Left lung (tissue), 14 donors: ENCODE measurements around the gene OR7D2. TPM values are rescaled to one million over a fixed set of nuclear protein-coding genes. Genes with fewer than 3 reads are reported as not detected.

Experiments
- ATAC-seq: fragments of 200-7000 bp; cut with Tn5 transposase; one replicate; pipeline ENCODE4 v1.9.1; 2020; ENCODE audit warnings: moderate library complexity
- DNase-seq, 4 donors: peaks; one replicate each; pipeline ENCODE4 v3.0.0-alpha.2; 2013 to 2020
- H3K27ac ChIP-seq, 2 donors: fragments of 200-600 bp; sonication (generic) in 1 of 2; one replicate each; pipeline versions ENCODE4 v1.5.0 to v1.8.0; 2020 to 2021
- H3K27me3 ChIP-seq, 2 donors: fragments of 200-600 bp; sonication (generic) in 1 of 2; one replicate each; pipeline versions ENCODE4 v1.5.0 to v1.8.0; 2020 to 2021
- H3K36me3 ChIP-seq, 2 donors: fragments of 200-600 bp; sonication (generic) in 1 of 2; one replicate each; pipeline versions ENCODE4 v1.5.0 to v1.8.0; 2020 to 2021
- H3K4me1 ChIP-seq, 2 donors: fragments of 200-600 bp; one replicate each; pipeline ENCODE4 v1.8.0; 2021
- H3K4me3 ChIP-seq, 2 donors: fragments of 200-600 bp; sonication (generic) in 1 of 2; one replicate each; pipeline versions ENCODE4 v1.5.0 to v1.8.0; 2020 to 2021; ENCODE audit warnings: mild to moderate bottlenecking in 1 of 2
- H3K9me3 ChIP-seq, 2 donors: fragments of 200-600 bp; sonication (generic) in 1 of 2; one replicate each; pipeline versions ENCODE4 v1.5.0 to v1.8.0; 2020 to 2021
- intact Hi-C, 2 donors: fragments of 100-400 bp; cut with DNase I; formaldehyde crosslinking; loops; one replicate each; pipeline versions ENCODE4 v1.11.2 to v1.14.2; 2022
- long read RNA-seq, 12 donors: library from polyadenylated mRNA in 2 of 12; unstranded in 2 of 12; transcript quantifications; one replicate each; pipeline ENCODE4 v2.0.0 and lab custom pipeline, GENCODE V29; 2019 to 2026
- polyA plus RNA-seq, 6 donors: library from polyadenylated mRNA; unstranded; fragments of 120-200 nt; gene quantifications; one replicate each; pipeline ENCODE4 v1.2.1, GENCODE V29; 2013; ENCODE audit not compliant: insufficient read length in 6 of 6
- total RNA-seq, 2 donors: library from RNA; stranded (reverse); fragmentation: NEBNext Ultra II Directional; extraction: Animal tissue kit (Norgen Biotek cat#: 25700); gene quantifications; one replicate each; pipeline ENCODE4 v1.2.1, GENCODE V29; 2021
- TF ChIP-seq, protein P1 (sequence below), 2 donors: fragments of 200-600 bp; sonication (generic) in 1 of 2; IDR thresholded peaks; one replicate each; pipeline versions ENCODE4 v1.5.0 to v1.8.0; 2021; ENCODE audit warnings: antibody characterized with exemption in 2 of 2
- donor health status: DM: no; HTN: yes; CAD: no.
- donor health status: DM: no; HTN: no; CAD: no.

The OR7D2 gene
- under 1 TPM in 1 of 2 donors, not detected in 1; 0.10 TPM for total RNA-seq
- 1 to 10 TPM in 1 of 6 donors, under 1 TPM in 5; 0.10 to 2.0 (median 0.15) TPM for polyA plus RNA-seq
- long read RNA-seq, donor 1, result 0 reads
- long read RNA-seq, donor 2, result 0 reads
- long read RNA-seq, donor 3, result 0 reads
- long read RNA-seq, donor 4, result 0 reads
- long read RNA-seq, donor 5, result 0 reads
- long read RNA-seq, donor 6, result 0 reads
- long read RNA-seq, donor 7, result 0 reads
- long read RNA-seq, donor 8, result 0 reads
- long read RNA-seq, donor 9, result 0 reads
- long read RNA-seq, donor 10, result 0 reads
- long read RNA-seq, donor 11, result 0 reads
- long read RNA-seq, donor 12, transcript OR7D2-201 (1 exons, 3,224 nt), result major isoform, 5 of 5 reads
- long read RNA-seq, donor 12, partial matches to known transcripts, result 0 of 5 reads
- long read RNA-seq, donor 12, other reads (novel, unspliced or antisense), result 0 of 5 reads

GRCh38 chr19:9178901-9179300, at the start of gene OR7D2:
Gene OR7D2, plus strand, starts transcription at chr19:9178979. Its CDS starts 6,803 bp downstream, at chr19:9185782.
- H3K4me1 ChIP-seq, result no peaks in the 10 kb centered on the region
- intact Hi-C loops, result no loop called here
- no peaks in the 10 kb centered on the region for H3K36me3 ChIP-seq
- TF ChIP-seq, protein P1, sequence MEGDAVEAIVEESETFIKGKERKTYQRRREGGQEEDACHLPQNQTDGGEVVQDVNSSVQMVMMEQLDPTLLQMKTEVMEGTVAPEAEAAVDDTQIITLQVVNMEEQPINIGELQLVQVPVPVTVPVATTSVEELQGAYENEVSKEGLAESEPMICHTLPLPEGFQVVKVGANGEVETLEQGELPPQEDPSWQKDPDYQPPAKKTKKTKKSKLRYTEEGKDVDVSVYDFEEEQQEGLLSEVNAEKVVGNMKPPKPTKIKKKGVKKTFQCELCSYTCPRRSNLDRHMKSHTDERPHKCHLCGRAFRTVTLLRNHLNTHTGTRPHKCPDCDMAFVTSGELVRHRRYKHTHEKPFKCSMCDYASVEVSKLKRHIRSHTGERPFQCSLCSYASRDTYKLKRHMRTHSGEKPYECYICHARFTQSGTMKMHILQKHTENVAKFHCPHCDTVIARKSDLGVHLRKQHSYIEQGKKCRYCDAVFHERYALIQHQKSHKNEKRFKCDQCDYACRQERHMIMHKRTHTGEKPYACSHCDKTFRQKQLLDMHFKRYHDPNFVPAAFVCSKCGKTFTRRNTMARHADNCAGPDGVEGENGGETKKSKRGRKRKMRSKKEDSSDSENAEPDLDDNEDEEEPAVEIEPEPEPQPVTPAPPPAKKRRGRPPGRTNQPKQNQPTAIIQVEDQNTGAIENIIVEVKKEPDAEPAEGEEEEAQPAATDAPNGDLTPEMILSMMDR (IDR thresholded peaks at IDR 0.05), result no peak
- no peak for DNase-seq
- H3K27ac ChIP-seq, result no peak within 1 kb of the TSS
- H3K27me3 ChIP-seq, result no peaks in the 10 kb centered on the region
- peaks cover 0 to 7% of the 10 kb centered on the region in 2 donors for H3K9me3 ChIP-seq
- H3K4me3 ChIP-seq, result no peak within 1 kb of the TSS
- no peak for ATAC-seq

DNA sequence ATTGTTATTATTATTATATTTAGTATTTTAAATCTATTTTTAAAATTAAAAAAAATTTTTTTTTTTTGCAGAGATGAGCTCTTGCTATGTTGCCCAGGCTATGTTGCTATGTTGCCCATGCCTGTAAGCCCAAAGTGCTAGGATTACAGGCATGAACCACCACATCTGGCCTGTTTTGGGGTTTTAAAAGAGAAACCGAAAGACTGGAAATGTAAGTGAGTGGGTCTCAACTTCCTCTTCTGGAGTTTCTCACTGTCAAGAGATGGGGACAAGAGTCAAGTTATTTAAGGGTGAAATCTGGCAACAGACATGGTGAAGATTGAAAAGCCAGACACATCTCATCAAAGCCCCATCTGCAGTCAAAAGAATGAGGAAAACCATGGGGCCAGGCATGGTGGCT, 47.8 kb upstream of the OR7D2 start:
- DNase-seq, result no peak
- H3K9me3 ChIP-seq, result no peaks in the 10 kb centered on the region
- intact Hi-C loops, result no loop called here
- H3K4me3 ChIP-seq, result no peak overlapping the region
- ATAC-seq, result no peak
- peaks cover 0 to 7% of the 10 kb centered on the region in 2 donors for H3K4me1 ChIP-seq
- peaks cover 0 to 28% of the 10 kb centered on the region in 2 donors for H3K27me3 ChIP-seq
- no peaks in the 10 kb centered on the region for H3K36me3 ChIP-seq
- no peak overlapping the region for H3K27ac ChIP-seq
- TF ChIP-seq, protein P1 (IDR thresholded peaks at IDR 0.05), result no peak

GRCh38 chr19:9132422-9132821, 46.4 kb upstream of the OR7D2 start:
- Histone ChIP-seq H3K36me3 (no peaks in the 10 kb centered on the region), H3K9me3 (no peaks in the 10 kb centered on the region), H3K27ac (no peak overlapping the region), H3K27me3 (peaks cover 0 to 22% of the 10 kb centered on the region in 2 donors), H3K4me3 (no peak overlapping the region), H3K4me1 (peaks cover 0 to 12% of the 10 kb centered on the region in 2 donors)
- TF ChIP-seq, protein P1 (IDR thresholded peaks at IDR 0.05), result no peak
- ATAC-seq (no peak), DNase-seq (no peak)
- intact Hi-C loops, result no loop called here

DNA sequence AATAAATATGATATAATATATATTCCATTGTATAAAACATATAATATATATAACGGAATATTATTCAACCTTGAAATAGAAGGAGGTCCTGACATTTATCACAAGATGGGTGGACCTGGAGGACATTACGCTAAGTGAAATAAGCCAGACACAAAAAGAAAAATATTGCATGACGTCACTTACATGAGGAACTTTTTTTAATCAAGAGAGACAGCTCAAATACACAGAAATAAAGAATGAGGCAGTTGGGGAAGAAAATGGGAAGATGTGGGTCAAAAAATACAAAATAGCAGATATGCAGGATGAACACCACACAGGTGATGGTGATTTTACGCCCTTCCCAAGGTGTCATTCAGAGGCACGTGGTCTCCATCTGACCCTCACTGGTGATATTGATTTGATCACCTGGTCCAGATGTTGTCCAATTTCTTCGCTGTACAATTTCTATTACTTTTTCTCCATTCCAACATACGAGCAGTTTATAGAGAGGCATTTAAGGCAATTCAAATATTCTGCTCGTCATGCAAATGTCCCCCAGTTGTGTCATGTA, 39.1 kb upstream of the OR7D2 start:
- peaks cover 12 to 31% of the 10 kb centered on the region in 2 donors for H3K4me1 ChIP-seq
- H3K9me3 ChIP-seq, result peaks cover 0 to 12% of the 10 kb centered on the region in 2 donors
- peaks cover 0 to 5% of the 10 kb centered on the region in 2 donors for H3K27me3 ChIP-seq
- TF ChIP-seq, protein P1 (IDR thresholded peaks at IDR 0.05), result no peak
- no peak for ATAC-seq
- H3K4me3 ChIP-seq, result peak overlapping the region; percentile 90 to 95
- peak in 1 of 4 donors; percentile 1 for DNase-seq
- intact Hi-C loops, result no loop called here
- H3K36me3 ChIP-seq, result peaks cover 0 to 6% of the 10 kb centered on the region in 2 donors
- H3K27ac ChIP-seq, result peak overlapping the region in 1 of 2 donors; percentile 87
